ENCODE data around the gene ATP5F1B. TPM values are rescaled to one million over a fixed set of nuclear protein-coding genes. Genes with fewer than 3 reads are reported as not detected.

ATP5F1B gene
- total and polyA plus RNA-seq, 9 of the 15 experiments (the other 6 are each of a cell fraction or from before 2014, with no cell fraction given), result 908 to 3,125 (median 1,482) TPM

DNA sequence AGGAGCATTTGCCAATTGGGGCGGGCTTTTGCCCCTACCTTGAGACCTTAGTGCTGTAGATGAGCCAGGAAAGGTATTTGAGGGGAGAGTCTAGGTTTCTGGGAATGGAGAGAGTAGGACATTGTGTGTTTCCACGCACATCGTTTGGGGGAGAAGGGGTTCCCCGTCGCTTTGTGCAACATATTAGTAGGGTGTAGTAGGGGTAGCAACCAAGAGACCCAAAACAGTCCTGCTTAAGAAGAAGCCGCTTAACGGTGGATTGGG lies 43.0 kb upstream of the ATP5F1B start (continued):
- no peak for TF ChIP-seq CHD4 (IDR thresholded peaks at IDR 0.05; ENCODE audit: insufficient read depth, insufficient replicate concordance, low read depth, low read length, poor library complexity, severe bottlenecking)
- TF ChIP-seq SLC30A9 (CRISPR knock-in tag; IDR thresholded peaks at IDR 0.05), result no peak
- TF ChIP-seq SIX5 (IDR thresholded peaks at IDR 0.05; ENCODE audit: borderline replicate concordance in 1 of 2, insufficient read depth in 1 of 2, low read depth in 1 of 2, low read length in 2 of 2), result no peak
- no peak for TF ChIP-seq ZNF232 (CRISPR knock-in tag; IDR thresholded peaks at IDR 0.05)
- no peak for TF ChIP-seq STAT5B (CRISPR knock-in tag; IDR thresholded peaks at IDR 0.05)
- no peak for TF ChIP-seq MCM3 (IDR thresholded peaks at IDR 0.05)
- TF ChIP-seq NONO (IDR thresholded peaks at IDR 0.05; ENCODE audit: low read depth in 2 of 2, low read length in 1 of 2), result no peak
- TF ChIP-seq POLR2AphosphoS5 (IDR thresholded peaks at IDR 0.05; ENCODE audit: control insufficient read depth, insufficient read depth, low read depth, low read length), result no peak
- TF ChIP-seq, protein P1, sequence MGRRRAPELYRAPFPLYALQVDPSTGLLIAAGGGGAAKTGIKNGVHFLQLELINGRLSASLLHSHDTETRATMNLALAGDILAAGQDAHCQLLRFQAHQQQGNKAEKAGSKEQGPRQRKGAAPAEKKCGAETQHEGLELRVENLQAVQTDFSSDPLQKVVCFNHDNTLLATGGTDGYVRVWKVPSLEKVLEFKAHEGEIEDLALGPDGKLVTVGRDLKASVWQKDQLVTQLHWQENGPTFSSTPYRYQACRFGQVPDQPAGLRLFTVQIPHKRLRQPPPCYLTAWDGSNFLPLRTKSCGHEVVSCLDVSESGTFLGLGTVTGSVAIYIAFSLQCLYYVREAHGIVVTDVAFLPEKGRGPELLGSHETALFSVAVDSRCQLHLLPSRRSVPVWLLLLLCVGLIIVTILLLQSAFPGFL (CRISPR knock-in tag; IDR thresholded peaks at IDR 0.05), result 0 out of 2 replicates have a peak, but pooled peaks have one; percentile 16
- TF ChIP-seq CBX5 (IDR thresholded peaks at IDR 0.05; ENCODE audit: borderline replicate concordance, low read depth), result no peak
- TF ChIP-seq ZNF197 (CRISPR knock-in tag; IDR thresholded peaks at IDR 0.05; ENCODE audit: low read depth), result no peak
- TF ChIP-seq, protein P2, sequence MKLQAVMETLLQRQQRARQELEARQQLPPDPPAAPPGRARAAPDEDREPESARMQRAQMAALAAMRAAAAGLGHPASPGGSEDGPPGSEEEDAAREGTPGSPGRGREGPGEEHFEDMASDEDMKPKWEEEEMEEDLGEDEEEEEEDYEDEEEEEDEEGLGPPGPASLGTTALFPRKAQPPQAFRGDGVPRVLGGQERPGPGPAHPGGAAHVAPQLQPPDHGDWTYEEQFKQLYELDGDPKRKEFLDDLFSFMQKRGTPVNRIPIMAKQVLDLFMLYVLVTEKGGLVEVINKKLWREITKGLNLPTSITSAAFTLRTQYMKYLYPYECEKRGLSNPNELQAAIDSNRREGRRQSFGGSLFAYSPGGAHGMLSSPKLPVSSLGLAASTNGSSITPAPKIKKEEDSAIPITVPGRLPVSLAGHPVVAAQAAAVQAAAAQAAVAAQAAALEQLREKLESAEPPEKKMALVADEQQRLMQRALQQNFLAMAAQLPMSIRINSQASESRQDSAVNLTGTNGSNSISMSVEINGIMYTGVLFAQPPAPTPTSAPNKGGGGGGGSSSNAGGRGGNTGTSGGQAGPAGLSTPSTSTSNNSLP (IDR thresholded peaks at IDR 0.05; ENCODE audit: borderline replicate concordance, low read depth, low read length), result no peak
- TF ChIP-seq ZNF354B (CRISPR knock-in tag; IDR thresholded peaks at IDR 0.05), result no peak
- TF ChIP-seq TAF7 (tag; IDR thresholded peaks at IDR 0.05), result no peak
- TF ChIP-seq, protein P3, sequence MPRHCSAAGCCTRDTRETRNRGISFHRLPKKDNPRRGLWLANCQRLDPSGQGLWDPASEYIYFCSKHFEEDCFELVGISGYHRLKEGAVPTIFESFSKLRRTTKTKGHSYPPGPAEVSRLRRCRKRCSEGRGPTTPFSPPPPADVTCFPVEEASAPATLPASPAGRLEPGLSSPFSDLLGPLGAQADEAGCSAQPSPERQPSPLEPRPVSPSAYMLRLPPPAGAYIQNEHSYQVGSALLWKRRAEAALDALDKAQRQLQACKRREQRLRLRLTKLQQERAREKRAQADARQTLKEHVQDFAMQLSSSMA (CRISPR knock-in tag; IDR thresholded peaks at IDR 0.05), result no peak
- TF ChIP-seq, protein P4, sequence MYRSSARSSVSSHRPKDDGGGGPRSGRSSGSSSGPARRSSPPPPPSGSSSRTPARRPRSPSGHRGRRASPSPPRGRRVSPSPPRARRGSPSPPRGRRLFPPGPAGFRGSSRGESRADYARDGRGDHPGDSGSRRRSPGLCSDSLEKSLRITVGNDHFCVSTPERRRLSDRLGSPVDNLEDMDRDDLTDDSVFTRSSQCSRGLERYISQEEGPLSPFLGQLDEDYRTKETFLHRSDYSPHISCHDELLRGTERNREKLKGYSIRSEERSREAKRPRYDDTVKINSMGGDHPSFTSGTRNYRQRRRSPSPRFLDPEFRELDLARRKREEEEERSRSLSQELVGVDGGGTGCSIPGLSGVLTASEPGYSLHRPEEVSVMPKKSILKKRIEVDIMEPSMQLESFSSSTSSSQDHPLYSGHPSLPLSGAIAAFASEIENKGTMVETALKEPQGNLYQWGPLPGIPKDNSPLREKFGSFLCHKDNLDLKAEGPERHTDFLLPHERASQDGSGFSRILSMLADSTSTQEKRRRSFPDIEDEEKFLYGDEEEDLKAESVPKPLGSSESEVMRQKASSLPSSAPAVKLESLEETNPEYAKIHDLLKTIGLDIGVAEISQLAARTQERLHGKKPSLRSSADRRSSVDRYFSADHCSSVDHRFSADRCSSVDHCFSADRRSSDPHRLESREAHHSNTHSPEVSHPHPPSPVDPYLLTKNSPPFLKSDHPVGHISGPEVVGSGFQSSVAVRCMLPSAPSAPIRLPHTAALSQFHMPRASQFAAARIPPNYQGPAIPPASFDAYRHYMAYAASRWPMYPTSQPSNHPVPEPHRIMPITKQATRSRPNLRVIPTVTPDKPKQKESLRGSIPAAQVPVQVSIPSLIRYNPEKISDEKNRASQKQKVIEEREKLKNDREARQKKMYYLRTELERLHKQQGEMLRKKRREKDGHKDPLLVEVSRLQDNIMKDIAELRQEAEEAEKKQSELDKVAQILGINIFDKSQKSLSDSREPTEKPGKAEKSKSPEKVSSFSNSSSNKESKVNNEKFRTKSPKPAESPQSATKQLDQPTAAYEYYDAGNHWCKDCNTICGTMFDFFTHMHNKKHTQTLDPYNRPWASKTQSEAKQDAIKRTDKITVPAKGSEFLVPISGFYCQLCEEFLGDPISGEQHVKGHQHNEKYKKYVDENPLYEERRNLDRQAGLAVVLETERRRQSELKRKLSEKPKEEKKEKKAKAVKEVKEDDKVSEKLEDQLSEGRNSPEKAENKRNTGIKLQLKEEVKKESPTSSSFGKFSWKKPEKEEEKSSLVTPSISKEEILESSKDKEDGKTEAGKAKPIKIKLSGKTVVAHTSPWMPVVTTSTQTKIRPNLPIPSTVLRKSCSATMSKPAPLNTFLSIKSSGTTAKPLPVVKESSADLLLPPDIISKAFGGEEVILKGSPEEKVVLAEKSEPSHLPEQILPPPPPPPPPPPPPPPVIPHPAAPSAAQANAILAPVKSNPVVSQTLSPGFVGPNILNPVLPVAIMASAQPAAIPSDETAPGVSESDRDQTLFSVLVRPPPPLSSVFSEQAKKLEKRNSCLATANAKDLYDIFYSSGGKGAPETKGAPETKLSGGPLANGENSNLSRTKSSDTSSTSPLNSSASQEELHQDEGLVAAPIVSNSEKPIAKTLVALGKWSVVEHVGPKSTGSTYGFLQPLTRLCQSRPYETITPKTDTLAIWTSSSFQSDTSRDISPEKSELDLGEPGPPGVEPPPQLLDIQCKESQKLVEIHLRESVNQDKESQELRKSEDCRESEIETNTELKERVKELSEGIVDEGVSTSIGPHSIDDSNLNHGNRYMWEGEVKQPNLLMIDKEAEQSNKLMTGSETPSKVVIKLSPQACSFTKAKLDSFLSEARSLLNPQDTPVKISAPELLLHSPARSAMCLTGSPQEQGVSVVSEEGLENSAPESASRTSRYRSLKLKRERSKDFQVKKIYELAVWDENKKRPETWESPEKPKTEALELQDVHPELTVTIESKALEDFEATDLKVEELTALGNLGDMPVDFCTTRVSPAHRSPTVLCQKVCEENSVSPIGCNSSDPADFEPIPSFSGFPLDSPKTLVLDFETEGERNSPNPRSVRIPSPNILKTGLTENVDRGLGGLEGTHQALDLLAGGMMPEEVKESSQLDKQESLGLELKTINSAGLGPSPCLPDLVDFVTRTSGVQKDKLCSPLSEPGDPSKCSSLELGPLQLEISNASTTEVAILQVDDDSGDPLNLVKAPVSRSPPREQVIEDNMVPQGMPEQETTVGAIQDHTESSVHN (IDR thresholded peaks at IDR 0.05; ENCODE audit: borderline replicate concordance in 1 of 2, low read depth in 1 of 2), result no peak
